ENCODE measurements around the gene PLEKHH3.

DNA sequence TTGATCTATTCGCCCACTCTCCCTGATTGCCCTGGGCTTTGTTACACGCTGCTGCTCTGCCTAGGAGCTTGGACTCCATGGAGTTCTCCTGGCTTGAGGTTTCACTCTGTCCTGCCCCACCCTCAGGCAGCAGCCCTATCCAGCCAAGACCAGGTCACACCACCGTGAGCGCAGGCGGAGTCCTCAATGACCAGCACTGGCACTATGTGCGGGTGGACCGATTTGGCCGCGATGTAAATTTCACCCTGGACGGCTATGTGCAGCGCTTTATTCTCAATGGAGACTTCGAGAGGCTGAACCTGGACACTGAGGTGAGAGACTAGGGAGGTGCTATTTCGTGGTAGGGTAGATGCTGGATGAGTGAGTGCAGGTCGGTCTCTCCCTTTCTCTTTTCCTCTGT is 9.0 kb upstream of the PLEKHH3 start:
- TF ChIP-seq FOXM1 (IDR thresholded peaks at IDR 0.05; ENCODE audit: borderline replicate concordance, low read depth) (no peak), YY1 (IDR thresholded peaks at IDR 0.05; ENCODE audit: low read depth) (no peak)

All from Ishikawa (cell line).